ENCODE measurements around the gene SNCAIP.

DNA sequence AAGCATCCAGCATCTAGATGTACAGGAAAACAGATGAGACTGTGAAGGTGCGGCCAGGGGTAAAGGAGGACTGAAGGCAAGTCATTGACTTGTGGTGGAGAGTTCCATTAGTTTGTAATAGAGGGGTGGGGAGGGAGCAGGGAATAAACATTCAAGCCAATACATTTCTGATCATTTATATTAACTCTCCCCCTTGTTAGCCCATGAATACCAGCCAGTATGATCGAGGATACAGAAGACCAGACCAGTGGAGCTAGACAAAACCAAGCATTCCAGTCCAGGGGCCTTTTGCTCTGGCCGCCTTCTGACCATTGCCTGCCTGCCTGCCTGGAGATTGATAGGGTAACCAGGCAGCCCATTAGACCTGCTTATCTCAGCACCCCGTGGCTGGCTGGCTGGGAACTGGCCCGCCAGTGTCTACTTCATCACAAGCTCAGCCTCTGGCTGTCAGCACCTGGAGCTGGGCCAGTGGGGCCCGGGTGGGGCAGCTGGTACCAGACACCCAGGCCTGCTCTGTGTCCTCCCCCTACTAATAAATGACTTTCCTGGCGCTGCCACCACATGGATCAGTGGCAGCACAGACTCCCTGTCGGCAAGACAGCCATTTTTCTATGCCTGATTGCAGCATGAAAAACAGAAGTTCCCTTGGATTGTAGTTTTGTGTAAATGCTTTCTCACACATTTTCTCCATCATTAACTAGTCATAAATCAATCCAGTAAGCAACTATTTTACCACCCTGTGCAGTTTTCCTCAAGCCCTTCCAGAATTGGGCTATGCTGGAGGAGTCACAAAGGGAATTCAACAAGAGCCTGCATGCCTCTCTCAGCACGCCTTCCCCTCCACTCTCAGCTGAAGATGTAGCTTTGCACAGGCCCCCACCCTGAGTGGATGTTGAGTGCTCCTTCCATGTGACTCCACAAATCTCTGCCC, 181.3 kb downstream of the SNCAIP start:
- TF ChIP-seq, protein P1, sequence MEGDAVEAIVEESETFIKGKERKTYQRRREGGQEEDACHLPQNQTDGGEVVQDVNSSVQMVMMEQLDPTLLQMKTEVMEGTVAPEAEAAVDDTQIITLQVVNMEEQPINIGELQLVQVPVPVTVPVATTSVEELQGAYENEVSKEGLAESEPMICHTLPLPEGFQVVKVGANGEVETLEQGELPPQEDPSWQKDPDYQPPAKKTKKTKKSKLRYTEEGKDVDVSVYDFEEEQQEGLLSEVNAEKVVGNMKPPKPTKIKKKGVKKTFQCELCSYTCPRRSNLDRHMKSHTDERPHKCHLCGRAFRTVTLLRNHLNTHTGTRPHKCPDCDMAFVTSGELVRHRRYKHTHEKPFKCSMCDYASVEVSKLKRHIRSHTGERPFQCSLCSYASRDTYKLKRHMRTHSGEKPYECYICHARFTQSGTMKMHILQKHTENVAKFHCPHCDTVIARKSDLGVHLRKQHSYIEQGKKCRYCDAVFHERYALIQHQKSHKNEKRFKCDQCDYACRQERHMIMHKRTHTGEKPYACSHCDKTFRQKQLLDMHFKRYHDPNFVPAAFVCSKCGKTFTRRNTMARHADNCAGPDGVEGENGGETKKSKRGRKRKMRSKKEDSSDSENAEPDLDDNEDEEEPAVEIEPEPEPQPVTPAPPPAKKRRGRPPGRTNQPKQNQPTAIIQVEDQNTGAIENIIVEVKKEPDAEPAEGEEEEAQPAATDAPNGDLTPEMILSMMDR (IDR thresholded peaks at IDR 0.05): no peak
- no peak for TF ChIP-seq REST (IDR thresholded peaks at IDR 0.05; ENCODE audit: insufficient read depth in 1 of 2, low read depth in 2 of 2, low read length in 1 of 2)
